NK-92 treated with Interleukin-12 subunit alpha and Interleukin-12 subunit beta, amount 100 ng/mL, for 24 hours (cell line): Measurements from ENCODE around the gene RIPK1.

Experiments used
- DNase-seq: peaks from one replicate; lab custom pipeline; 2025; lab: John Stamatoyannopoulos, UW

RIPK1 gene

DNA sequence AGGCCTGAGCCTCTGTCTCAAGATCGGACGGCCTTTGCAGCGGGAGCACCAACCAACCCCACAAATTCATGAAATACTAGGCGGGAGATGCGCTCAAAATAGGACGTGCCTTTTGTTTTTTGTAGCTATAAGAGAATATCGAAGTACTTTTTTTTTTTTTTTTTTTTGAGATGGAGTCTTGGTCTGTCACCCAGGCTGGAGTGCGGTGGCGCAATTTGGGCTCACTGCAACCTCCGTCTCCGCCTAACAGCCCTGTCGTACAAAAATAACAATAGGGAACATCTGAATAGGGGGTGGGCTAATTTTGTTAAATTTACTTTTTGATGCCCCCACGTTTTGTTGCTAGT is 94.9 kb downstream of the RIPK1 start:
- DNase-seq: no peak

GRCh38 chr6:3164388-3164787 is 96.1 kb downstream of the RIPK1 start:
- no peak for DNase-seq
